Right lobe of liver (tissue), 6 donors: ENCODE data around the gene TMEM203. TPM values are rescaled to one million over a fixed set of nuclear protein-coding genes. Genes with fewer than 3 reads are reported as not detected.

Source experiments
- ATAC-seq, 4 donors: fragments of 200-7000 bp; cut with Tn5 transposase; one replicate each; pipeline ENCODE4 v1.9.1; 2020; ENCODE audit warnings: mild to moderate bottlenecking in 4 of 4, moderate library complexity in 4 of 4
- DNase-seq, 3 donors: peaks; one replicate each; pipeline ENCODE4 v3.0.0-alpha.2; 2020
- H3K27ac ChIP-seq, 3 donors: fragments of 200-600 bp; one replicate each; pipeline ENCODE4 v1.8.0; 2022
- H3K27me3 ChIP-seq, 2 donors: fragments of 200-600 bp; one replicate each; pipeline ENCODE4 v1.8.0; 2022
- H3K36me3 ChIP-seq, 4 donors: fragments of 200-600 bp; sonication (generic) in 1 of 4; one replicate each; pipeline versions ENCODE4 v1.5.1 to v1.8.0; 2017 to 2022; ENCODE audit warnings: control low read depth in 1 of 4
- H3K4me1 ChIP-seq, 4 donors: fragments of 200-600 bp; sonication (generic) in 1 of 4; one replicate each; pipeline versions ENCODE4 v1.5.1 to v1.8.0; 2017 to 2022; ENCODE audit warnings: control low read depth in 1 of 4
- H3K4me3 ChIP-seq, 3 donors: fragments of 200-600 bp; one replicate each; pipeline ENCODE4 v1.8.0; 2022
- H3K9me3 ChIP-seq, 4 donors: fragments of 200-600 bp; sonication (generic) in 1 of 4; one replicate each; pipeline versions ENCODE4 v1.5.1 to v1.8.0; 2017 to 2022; ENCODE audit warnings: control low read depth in 1 of 4
- CTCF ChIP-seq, 4 donors: fragments of 200-600 bp in 3 of 4; fragments of 450-650 bp in 1 of 4; IDR thresholded peaks; one replicate each; pipeline versions ENCODE4 v1.5.1 to v1.8.0; 2016 to 2022; ENCODE audit warnings: antibody characterized with exemption in 4 of 4, mild to moderate bottlenecking in 2 of 4
- POLR2A ChIP-seq: fragments of 450-650 bp; IDR thresholded peaks from one replicate; pipeline ENCODE4 v1.6.1; 2017; ENCODE audit warnings: antibody characterized with exemption, mild to moderate bottlenecking
- WGBS: methylation state at CpG from one replicate; pipeline ENCODE4 v1.1.6; 2018; ENCODE audit warnings: low coverage, low lambda C conversion rate; ENCODE audit not compliant: insufficient coverage; ENCODE audit errors: missing lambda C conversion rate; 5-methylcytosine and 5-hydroxymethylcytosine counted together
- intact Hi-C, 2 donors: fragments of 100-400 bp; cut with DNase I; formaldehyde crosslinking; loops; one replicate each; pipeline versions ENCODE4 v1.11.2 to v1.14.1; 2022
- total RNA-seq, 6 experiments: library from RNA; depleted of rRNA in 2 of 6; stranded (reverse); fragments of >200 nt in 2 of 6; fragmentation: NEBNext Ultra II Directional in 3 of 6; extraction: Animal tissue kit (Norgen Biotek cat#: 25700) in 3 of 6; gene quantifications; one replicate each; pipeline versions ENCODE4 v1.1.0 to v1.2.4, GENCODE V29; 2016 to 2023
- donor health status: DM: no; HTN: yes; CAD: no.
- donor health status: DM: no; HTN: no; CAD: no.
- donor health status: DM: no; HTN: no; CAD: no.
- donor health status: DM: no; HTN: yes; CAD: no.
- donor health status: DM: no; HTN: yes; CAD: no.

Gene TMEM203
- total RNA-seq, 6 experiments from 2014 or later, result 17.7 to 28.0 (median 23.9) TPM

GRCh38 chr9:137219757-137220316, 14.4 kb upstream of the TMEM203 start:
- H3K4me3 ChIP-seq, result no peak overlapping the region
- H3K4me1 ChIP-seq, result peaks cover 0 to 17% (median 5%) of the 10 kb centered on the region in 4 donors
- H3K27ac ChIP-seq, result no peak overlapping the region
- H3K36me3 ChIP-seq, result no peaks in the 10 kb centered on the region
- TF ChIP-seq CTCF (IDR thresholded peaks at IDR 0.05), result no peak
- no peak for TF ChIP-seq POLR2A
- 100% methylated on average over 2 of the region's 10 CpGs for WGBS
- no peaks in the 10 kb centered on the region for H3K9me3 ChIP-seq
- no peak for ATAC-seq
- no peak for DNase-seq
- intact Hi-C loops, result no loop called here
- no peaks in the 10 kb centered on the region for H3K27me3 ChIP-seq

- no peak overlapping the region for H3K27ac ChIP-seq
- no peak overlapping the region for H3K4me3 ChIP-seq
- no peaks in the 10 kb centered on the region for H3K9me3 ChIP-seq
- TF ChIP-seq POLR2A, result no peak
- TF ChIP-seq CTCF (IDR thresholded peaks at IDR 0.05), result no peak
- intact Hi-C loops, result no loop called here
- ATAC-seq (peak in 1 of 4 donors; percentile 20), DNase-seq (no peak)
- H3K36me3 ChIP-seq, result no peaks in the 10 kb centered on the region
- whole genome bisulfite sequencing, result 55% methylated on average over 4 of the region's 12 CpGs
- peaks cover 0 to 12% (median 2%) of the 10 kb centered on the region in 4 donors for H3K4me1 ChIP-seq
- H3K27me3 ChIP-seq, result no peaks in the 10 kb centered on the region
Measured at GRCh38 chr9:137218754-137219271, 13.4 kb upstream of the TMEM203 start.

- no peak for TF ChIP-seq CTCF (IDR thresholded peaks at IDR 0.05)
- no peak for TF ChIP-seq POLR2A
- H3K27me3 ChIP-seq, result no peaks in the 10 kb centered on the region
- no CpG with 5 or more reads among the region's 30 CpGs for WGBS
- no peak overlapping the region for H3K4me3 ChIP-seq
- ATAC-seq (no peak), DNase-seq (no peak)
- H3K27ac ChIP-seq, result no peak overlapping the region
- H3K36me3 ChIP-seq, result no peaks in the 10 kb centered on the region
- no peaks in the 10 kb centered on the region for H3K9me3 ChIP-seq
- peaks cover 0 to 11% (median 2%) of the 10 kb centered on the region in 4 donors for H3K4me1 ChIP-seq
- intact Hi-C loops, result no loop called here
Measured at GRCh38 chr9:137218212-137218753, 12.8 kb upstream of the TMEM203 start.

- ATAC-seq, result peak; percentile 29 to 61 (median 44)
- H3K9me3 ChIP-seq, result no peaks in the 10 kb centered on the region
- no peaks in the 10 kb centered on the region for H3K36me3 ChIP-seq
- H3K27ac ChIP-seq, result no peak overlapping the region
- peak in 1 of 3 donors; percentile 70 for DNase-seq
- no peaks in the 10 kb centered on the region for H3K27me3 ChIP-seq
- TF ChIP-seq POLR2A (no peak), CTCF (IDR thresholded peaks at IDR 0.05) (no peak)
- peak overlapping the region in 2 of 3 donors; percentile 17 to 29 for H3K4me3 ChIP-seq
- 77% methylated on average over 10 of the region's 36 CpGs for WGBS
- peaks cover 0 to 5% (median 0%) of the 10 kb centered on the region in 4 donors for H3K4me1 ChIP-seq
- intact Hi-C loops, result no loop called here
Measured at GRCh38 chr9:137217276-137218211, 12.1 kb upstream of the TMEM203 start.
